Peyer's patch (tissue), 4 donors: ENCODE results near the gene TMTC2. TPM values are rescaled to one million over a fixed set of nuclear protein-coding genes. Genes with fewer than 3 reads are reported as not detected.

Experiments used
- DNase-seq, 3 donors: peaks; one replicate each; pipeline ENCODE4 v3.0.0-alpha.2; 2017 to 2019
- H3K27ac ChIP-seq, 4 donors: fragments of 200-600 bp; sonication (generic); one replicate each; pipeline ENCODE4 v1.5.1; 2016 to 2019
- H3K27me3 ChIP-seq, 2 donors: fragments of 200-600 bp; sonication (generic); one replicate each; pipeline ENCODE4 v1.5.1; 2019
- H3K36me3 ChIP-seq, 3 donors: fragments of 200-600 bp; sonication (generic); one replicate each; pipeline ENCODE4 v1.5.1; 2016 to 2019
- H3K4me1 ChIP-seq, 4 donors: fragments of 200-600 bp; sonication (generic); one replicate each; pipeline ENCODE4 v1.5.1; 2016 to 2019
- H3K4me3 ChIP-seq, 4 donors: fragments of 200-600 bp; sonication (generic); 1 replicate in 3 of 4; 2 replicates in 1 of 4; pipeline ENCODE4 v1.5.1; 2016 to 2019; ENCODE audit warnings: mild to moderate bottlenecking in 1 of 4
- H3K9me3 ChIP-seq, 4 donors: fragments of 200-600 bp; sonication (generic); one replicate each; pipeline ENCODE4 v1.5.1; 2016 to 2019; ENCODE audit warnings: mild to moderate bottlenecking in 1 of 4
- CTCF ChIP-seq, 6 experiments: fragments of 450-650 bp in 4 of 6; fragments of 200-600 bp in 2 of 6; sonication (generic) in 1 of 6; IDR thresholded peaks; one replicate each; pipeline ENCODE4 v1.5.1; 2017 to 2019; ENCODE audit warnings: antibody characterized with exemption in 6 of 6, mild to moderate bottlenecking in 3 of 6, moderate library complexity in 1 of 6
- POLR2A ChIP-seq, 2 donors: fragments of 450-650 bp; IDR thresholded peaks; one replicate each; pipeline ENCODE4 v1.5.1; 2017; ENCODE audit warnings: antibody characterized with exemption in 2 of 2, mild to moderate bottlenecking in 2 of 2, moderate library complexity in 2 of 2
- total RNA-seq, 4 donors: library from RNA; depleted of rRNA; stranded (reverse); fragments of >200 nt; gene quantifications; one replicate each; pipeline ENCODE4 v1.1.0, GENCODE V29; 2016

Gene TMTC2
- total RNA-seq, 4 donors from 2014 or later, result 7.0 to 19.8 (median 8.5) TPM

- TF ChIP-seq CTCF (IDR thresholded peaks at IDR 0.05), result no peak
- TF ChIP-seq POLR2A (IDR thresholded peaks at IDR 0.05), result no peak
- H3K27ac ChIP-seq, result no peak overlapping the region
- no peak overlapping the region for H3K4me3 ChIP-seq
- no peaks in the 10 kb centered on the region for H3K4me1 ChIP-seq
- H3K9me3 ChIP-seq, result no peaks in the 10 kb centered on the region
- H3K36me3 ChIP-seq, result no peaks in the 10 kb centered on the region
- H3K27me3 ChIP-seq, result no peaks in the 10 kb centered on the region
- no peak for DNase-seq
Measured at GRCh38 chr12:82698708-82699564, 12.2 kb downstream of the TMTC2 start.

GRCh38 chr12:82705774-82706173, 19.1 kb downstream of the TMTC2 start:
- Histone ChIP-seq H3K4me3 (no peak overlapping the region), H3K27me3 (no peaks in the 10 kb centered on the region), H3K9me3 (no peaks in the 10 kb centered on the region), H3K4me1 (peaks cover 0 to 11% (median 0%) of the 10 kb centered on the region in 4 donors), H3K27ac (no peak overlapping the region), H3K36me3 (no peaks in the 10 kb centered on the region)
- TF ChIP-seq POLR2A (IDR thresholded peaks at IDR 0.05), result no peak
- DNase-seq, result no peak

- TF ChIP-seq CTCF (IDR thresholded peaks at IDR 0.05) (no peak), POLR2A (IDR thresholded peaks at IDR 0.05) (no peak)
- Histone ChIP-seq H3K27ac (no peak overlapping the region), H3K4me3 (no peak overlapping the region)
Measured at GRCh38 chr12:82708061-82708879, 21.6 kb downstream of the TMTC2 start.

GRCh38 chr12:82709794-82710355, 23.2 kb downstream of the TMTC2 start:
- Histone ChIP-seq H3K4me1 (peaks cover 0 to 11% (median 0%) of the 10 kb centered on the region in 4 donors), H3K27me3 (no peaks in the 10 kb centered on the region), H3K36me3 (no peaks in the 10 kb centered on the region), H3K4me3 (no peak overlapping the region), H3K9me3 (no peaks in the 10 kb centered on the region), H3K27ac (no peak overlapping the region)
- DNase-seq, result no peak
- TF ChIP-seq CTCF (IDR thresholded peaks at IDR 0.05), result no peak
- no peak for TF ChIP-seq POLR2A (IDR thresholded peaks at IDR 0.05)

More at GRCh38 chr12:82708061-82708879, 21.6 kb downstream of the TMTC2 start:
- no peaks in the 10 kb centered on the region for H3K27me3 ChIP-seq
- H3K4me1 ChIP-seq, result peaks cover 0 to 11% (median 0%) of the 10 kb centered on the region in 4 donors
- no peaks in the 10 kb centered on the region for H3K36me3 ChIP-seq
- no peaks in the 10 kb centered on the region for H3K9me3 ChIP-seq
- no peak for DNase-seq

- no peaks in the 10 kb centered on the region for H3K36me3 ChIP-seq
- TF ChIP-seq POLR2A (IDR thresholded peaks at IDR 0.05), result no peak
- no peak for TF ChIP-seq CTCF (IDR thresholded peaks at IDR 0.05)
- no peaks in the 10 kb centered on the region for H3K9me3 ChIP-seq
- peaks cover 0 to 11% (median 0%) of the 10 kb centered on the region in 4 donors for H3K4me1 ChIP-seq
- H3K27ac ChIP-seq, result no peak overlapping the region
- H3K27me3 ChIP-seq, result no peaks in the 10 kb centered on the region
- no peak for DNase-seq
- H3K4me3 ChIP-seq, result no peak overlapping the region
Measured at GRCh38 chr12:82710741-82711140, 24.0 kb downstream of the TMTC2 start.
